ENCODE results near the gene PVALEF.

PVALEF gene

GRCh38 chr17:81180836-81181810 lies 15.8 kb downstream of the PVALEF start:
- TF ChIP-seq CREB1 (IDR thresholded peaks at IDR 0.05; ENCODE audit: low read depth) (no peak), TAF1 (IDR thresholded peaks at IDR 0.05; ENCODE audit: low read depth) (no peak), EGR1 (IDR thresholded peaks at IDR 0.05) (no peak), RAD21 (IDR thresholded peaks at IDR 0.05; ENCODE audit: low read depth) (no peak), EP300 (IDR thresholded peaks at IDR 0.05; ENCODE audit: borderline replicate concordance) (no peak), FOXM1 (IDR thresholded peaks at IDR 0.05; ENCODE audit: borderline replicate concordance, low read depth) (no peak), USF1 (IDR thresholded peaks at IDR 0.05) (no peak), MAX (IDR thresholded peaks at IDR 0.05) (no peak), ZBTB7A (IDR thresholded peaks at IDR 0.05; ENCODE audit: low read depth) (no peak)

- TF ChIP-seq ZBTB7A (IDR thresholded peaks at IDR 0.05; ENCODE audit: low read depth) = no peak
- TF ChIP-seq RAD21 (IDR thresholded peaks at IDR 0.05; ENCODE audit: low read depth) = no peak
- TF ChIP-seq YY1 (IDR thresholded peaks at IDR 0.05; ENCODE audit: low read depth) = no peak
These were observed 16.5 kb downstream of the PVALEF start for GRCh38 chr17:81181811-81182185.

GRCh38 chr17:81182596-81182995 lies 17.3 kb downstream of the PVALEF start:
- TF ChIP-seq USF1 (IDR thresholded peaks at IDR 0.05) (no peak), TCF12 (IDR thresholded peaks at IDR 0.05; ENCODE audit: low read depth) (no peak), TAF1 (IDR thresholded peaks at IDR 0.05; ENCODE audit: low read depth) (no peak), YY1 (IDR thresholded peaks at IDR 0.05; ENCODE audit: low read depth) (no peak), EP300 (IDR thresholded peaks at IDR 0.05; ENCODE audit: borderline replicate concordance) (no peak), MAX (IDR thresholded peaks at IDR 0.05) (no peak), CREB1 (IDR thresholded peaks at IDR 0.05; ENCODE audit: low read depth) (no peak), FOXM1 (IDR thresholded peaks at IDR 0.05; ENCODE audit: borderline replicate concordance, low read depth) (no peak), REST (IDR thresholded peaks at IDR 0.05; ENCODE audit: low read depth) (no peak), NFIC (IDR thresholded peaks at IDR 0.05) (no peak), ZBTB7A (IDR thresholded peaks at IDR 0.05; ENCODE audit: low read depth) (no peak), TEAD4 (IDR thresholded peaks at IDR 0.05) (no peak), EGR1 (IDR thresholded peaks at IDR 0.05) (no peak)

GRCh38 chr17:81183316-81183715 lies 18.0 kb downstream of the PVALEF start:
- TF ChIP-seq FOXM1 (IDR thresholded peaks at IDR 0.05; ENCODE audit: borderline replicate concordance, low read depth) = no peak
- no peak for TF ChIP-seq NFIC (IDR thresholded peaks at IDR 0.05)
- TF ChIP-seq YY1 (IDR thresholded peaks at IDR 0.05; ENCODE audit: low read depth) = no peak
- no peak for TF ChIP-seq USF1 (IDR thresholded peaks at IDR 0.05)
- TF ChIP-seq TAF1 (IDR thresholded peaks at IDR 0.05; ENCODE audit: low read depth) = no peak
- no peak for TF ChIP-seq CEBPB (IDR thresholded peaks at IDR 0.05)
- no peak for TF ChIP-seq ZBTB7A (IDR thresholded peaks at IDR 0.05; ENCODE audit: low read depth)

GRCh38 chr17:81183807-81184206 lies 18.5 kb downstream of the PVALEF start:
- no peak for TF ChIP-seq CEBPB (IDR thresholded peaks at IDR 0.05)
- no peak for TF ChIP-seq EP300 (IDR thresholded peaks at IDR 0.05; ENCODE audit: borderline replicate concordance)
- no peak for TF ChIP-seq NFIC (IDR thresholded peaks at IDR 0.05)
- TF ChIP-seq MAX (IDR thresholded peaks at IDR 0.05) = no peak
- no peak for TF ChIP-seq USF1 (IDR thresholded peaks at IDR 0.05)
- no peak for TF ChIP-seq ZBTB7A (IDR thresholded peaks at IDR 0.05; ENCODE audit: low read depth)
- TF ChIP-seq EGR1 (IDR thresholded peaks at IDR 0.05) = no peak
- no peak for TF ChIP-seq TAF1 (IDR thresholded peaks at IDR 0.05; ENCODE audit: low read depth)

- TF ChIP-seq EGR1 (IDR thresholded peaks at IDR 0.05) (no peak), MAX (IDR thresholded peaks at IDR 0.05) (no peak), TEAD4 (IDR thresholded peaks at IDR 0.05) (no peak), REST (IDR thresholded peaks at IDR 0.05; ENCODE audit: low read depth) (no peak), YY1 (IDR thresholded peaks at IDR 0.05; ENCODE audit: low read depth) (no peak), FOXM1 (IDR thresholded peaks at IDR 0.05; ENCODE audit: borderline replicate concordance, low read depth) (no peak), NFIC (IDR thresholded peaks at IDR 0.05) (no peak)
These were observed 19.2 kb downstream of the PVALEF start for GRCh38 chr17:81184555-81184954.

Data from Ishikawa (cell line).